ENCODE measurements around the gene WDR45B. TPM values are rescaled to one million over a fixed set of nuclear protein-coding genes. Genes with fewer than 3 reads are reported as not detected.
A peak's percentile ranks its signal among the peaks of the same experiment; 100 is the strongest.

The WDR45B gene
- total and polyA plus RNA-seq, 2 donors (not counting 3 experiments of a cell fraction or from before 2014, with no cell fraction given) = 62.0 to 76.7 TPM

GRCh38 chr17:82602487-82602886, 45.8 kb downstream of the WDR45B start:
- intact Hi-C loops (cut with micrococcal nuclease) = no loop called here
- Histone ChIP-seq H3K27ac (ENCODE audit: insufficient read depth, low read depth, low read length) (peak overlapping the region; percentile 66), H4K20me1 (replicated peaks; ENCODE audit: control insufficient read depth, extremely low read depth, insufficient read depth, low read length) (no peaks in the 10 kb centered on the region), H3K9ac (replicated peaks; ENCODE audit: extremely low read depth, insufficient read depth, low read length) (peak overlapping the region; percentile 21), H3K9me1 (replicated peaks; ENCODE audit: control insufficient read depth, extremely low read depth, insufficient read depth, low read length) (no peaks in the 10 kb centered on the region), H2AFZ (ENCODE audit: low read depth, low read length) (no peak overlapping the region), H3K9me3 (replicated peaks; ENCODE audit: control insufficient read depth, insufficient read depth, low read length) (no peaks in the 10 kb centered on the region), H3K27me3 (ENCODE audit: control insufficient read depth in 2 of 2, insufficient read depth in 2 of 2, low read length in 2 of 2) (no peaks in the 10 kb centered on the region), H3K4me2 (ENCODE audit: insufficient read depth, low read length) (peak overlapping the region; percentile 53), H3K4me3 (replicated peaks in 1 of 3; ENCODE audit: insufficient read depth in 1 of 3, low read depth in 1 of 3, low read length in 3 of 3) (no peak overlapping the region), H3K36me3 (ENCODE audit: control insufficient read depth in 2 of 2, extremely low read depth in 1 of 2, insufficient read depth in 2 of 2, low read length in 2 of 2) (peaks cover 3 to 23% of the 10 kb centered on the region in 2 experiments), H3K4me1 (ENCODE audit: control insufficient read depth, extremely low read depth, insufficient read depth, low read length) (peaks cover 27% of the 10 kb centered on the region), H3K79me2 (ENCODE audit: control insufficient read depth, insufficient read depth, low read length) (peaks cover 5% of the 10 kb centered on the region)
- peak; percentile 47 for DNase-seq (ENCODE audit: low read depth, low spot score)
- dilution Hi-C loops (cut with MboI; ENCODE audit: extremely low pct_ligation_motif_present, low sequenced_read_pairs) = no loop called here
- FAIRE-seq = no peak
- TF ChIP-seq FOS (IDR thresholded peaks at IDR 0.05; ENCODE audit: borderline replicate concordance, insufficient read depth, low read length) (no peak), MYC (IDR thresholded peaks at IDR 0.05; ENCODE audit: low read depth, low read length) (no peak), GATA2 (IDR thresholded peaks at IDR 0.05; ENCODE audit: insufficient read depth, insufficient read length, low read depth, low read length) (no peak), POLR2AphosphoS5 (IDR thresholded peaks at IDR 0.05; ENCODE audit: insufficient read depth, low read depth, low read length) (no peak), EZH2 (IDR thresholded peaks at IDR 0.05; ENCODE audit: borderline replicate concordance, low read depth, low read length, severe bottlenecking) (no peak), MAX (IDR thresholded peaks at IDR 0.05; ENCODE audit: insufficient read depth, insufficient read length) (no peak), POLR2A (IDR thresholded peaks at IDR 0.05; ENCODE audit: low read depth, low read length) (no peak), JUN (IDR thresholded peaks at IDR 0.05; ENCODE audit: borderline replicate concordance, insufficient read depth, insufficient read length, low read depth) (no peak), CTCF (IDR thresholded peaks at IDR 0.05; ENCODE audit: extremely low read depth in 1 of 2, insufficient read depth in 1 of 2, low read depth in 1 of 2, low read length in 2 of 2) (no peak)
- BruUV-seq (replicated peaks) = TSS peak; percentile 34
- ChIA-PET POLR2A (no interaction called here), CTCF (no interaction called here)
